AG09309 (cell line): Measurements from ENCODE around the gene ROR1.

ENCODE experiments used
- DNase-seq: peaks from one replicate; pipeline ENCODE4 v3.0.0-alpha.2; 2010; ENCODE audit warnings: low read depth
- H3K4me3 ChIP-seq: 2 replicates; pipeline ENCODE4 v1.5.1; 2011; ENCODE audit warnings: mild to moderate bottlenecking, low read depth, low read length, moderate library complexity; ENCODE audit not compliant: control insufficient read depth
- TF ChIP-seq, protein P1 (sequence below): IDR thresholded peaks from 2 replicates; pipeline ENCODE4 v1.5.1; 2011; ENCODE audit warnings: mild to moderate bottlenecking, low read depth, low read length, inconsistent platforms; ENCODE audit not compliant: insufficient read depth, control insufficient read depth; ENCODE audit errors: missing control alignments

Gene ROR1

DNA sequence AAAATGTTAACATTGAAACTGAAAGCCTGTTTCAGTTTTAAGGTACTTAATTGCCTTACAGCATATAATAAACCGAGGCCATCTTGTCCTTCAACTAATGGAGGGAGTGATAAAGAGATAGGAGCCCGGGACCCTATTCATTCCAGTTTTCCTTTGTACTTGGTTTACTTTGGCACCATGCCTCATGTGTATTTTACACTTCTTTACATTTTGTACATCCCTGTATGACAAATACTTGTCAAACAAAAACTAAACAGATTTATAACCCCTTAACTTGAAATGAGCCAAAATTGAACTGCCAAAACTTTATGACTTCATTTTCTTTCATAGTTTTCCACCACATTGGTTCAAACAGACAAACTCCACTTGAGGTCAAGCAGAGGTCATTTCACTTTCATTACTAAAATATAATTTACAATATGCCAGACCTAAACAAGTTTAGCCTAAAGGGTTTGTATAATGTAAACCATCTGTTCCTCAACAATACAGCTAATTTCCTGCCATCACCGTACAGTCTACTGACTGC, 398.7 kb downstream of the ROR1 start:
- TF ChIP-seq, protein P1, sequence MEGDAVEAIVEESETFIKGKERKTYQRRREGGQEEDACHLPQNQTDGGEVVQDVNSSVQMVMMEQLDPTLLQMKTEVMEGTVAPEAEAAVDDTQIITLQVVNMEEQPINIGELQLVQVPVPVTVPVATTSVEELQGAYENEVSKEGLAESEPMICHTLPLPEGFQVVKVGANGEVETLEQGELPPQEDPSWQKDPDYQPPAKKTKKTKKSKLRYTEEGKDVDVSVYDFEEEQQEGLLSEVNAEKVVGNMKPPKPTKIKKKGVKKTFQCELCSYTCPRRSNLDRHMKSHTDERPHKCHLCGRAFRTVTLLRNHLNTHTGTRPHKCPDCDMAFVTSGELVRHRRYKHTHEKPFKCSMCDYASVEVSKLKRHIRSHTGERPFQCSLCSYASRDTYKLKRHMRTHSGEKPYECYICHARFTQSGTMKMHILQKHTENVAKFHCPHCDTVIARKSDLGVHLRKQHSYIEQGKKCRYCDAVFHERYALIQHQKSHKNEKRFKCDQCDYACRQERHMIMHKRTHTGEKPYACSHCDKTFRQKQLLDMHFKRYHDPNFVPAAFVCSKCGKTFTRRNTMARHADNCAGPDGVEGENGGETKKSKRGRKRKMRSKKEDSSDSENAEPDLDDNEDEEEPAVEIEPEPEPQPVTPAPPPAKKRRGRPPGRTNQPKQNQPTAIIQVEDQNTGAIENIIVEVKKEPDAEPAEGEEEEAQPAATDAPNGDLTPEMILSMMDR, result no peak
- DNase-seq, result peak; percentile 5
- no peak overlapping the region for H3K4me3 ChIP-seq

DNA sequence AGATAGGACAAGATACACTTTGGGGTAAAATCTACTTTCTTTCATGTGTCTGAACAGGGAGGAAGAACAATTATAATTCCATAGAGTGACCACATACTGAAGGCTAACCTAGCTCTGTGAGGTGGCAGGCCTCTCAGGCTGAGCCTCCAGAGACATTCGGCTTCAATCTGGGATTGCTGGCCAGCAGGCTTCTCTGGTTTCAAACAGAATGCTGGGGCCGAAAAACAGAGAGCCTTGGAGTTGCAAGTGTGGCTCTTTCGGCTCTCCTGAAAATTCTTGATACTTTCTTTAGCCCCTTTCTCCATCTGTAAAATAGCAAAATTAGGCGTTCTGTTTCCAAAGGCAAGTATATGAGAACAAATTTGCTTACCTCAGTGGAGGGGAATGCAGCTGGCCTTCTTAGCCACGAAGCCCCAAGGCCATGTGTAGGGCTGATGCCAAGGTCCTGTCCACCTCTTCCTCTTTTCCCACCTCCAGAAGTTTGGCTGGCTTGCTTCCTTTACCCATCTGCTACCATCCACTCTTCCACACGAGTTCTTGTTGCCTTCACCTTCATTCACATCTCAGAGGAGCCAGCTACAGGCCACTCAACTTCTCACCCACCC, 399.6 kb downstream of the ROR1 start:
- H3K4me3 ChIP-seq, result no peak overlapping the region
- no peak for DNase-seq
- TF ChIP-seq, protein P1, result no peak

DNA sequence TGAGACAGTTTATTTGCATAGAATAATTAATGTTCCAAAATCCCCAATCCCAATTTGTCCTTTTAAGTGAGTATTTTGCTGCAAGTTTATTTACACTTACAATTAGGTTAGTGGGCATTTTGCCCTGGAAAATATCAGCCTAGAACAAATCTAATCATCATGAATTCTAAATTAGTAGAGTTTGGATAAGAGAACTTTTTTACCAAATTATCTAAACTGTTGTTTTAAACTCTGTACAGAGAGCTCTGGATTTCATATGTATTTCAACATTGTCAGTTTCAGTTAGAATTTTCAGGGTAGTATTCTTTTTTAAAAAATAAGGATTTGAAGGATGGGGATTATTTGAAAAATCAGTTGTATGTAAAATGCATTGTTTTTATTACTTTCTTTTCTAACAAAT, 401.8 kb downstream of the ROR1 start:
- TF ChIP-seq, protein P1, result no peak
- no peak overlapping the region for H3K4me3 ChIP-seq
- no peak for DNase-seq

DNA sequence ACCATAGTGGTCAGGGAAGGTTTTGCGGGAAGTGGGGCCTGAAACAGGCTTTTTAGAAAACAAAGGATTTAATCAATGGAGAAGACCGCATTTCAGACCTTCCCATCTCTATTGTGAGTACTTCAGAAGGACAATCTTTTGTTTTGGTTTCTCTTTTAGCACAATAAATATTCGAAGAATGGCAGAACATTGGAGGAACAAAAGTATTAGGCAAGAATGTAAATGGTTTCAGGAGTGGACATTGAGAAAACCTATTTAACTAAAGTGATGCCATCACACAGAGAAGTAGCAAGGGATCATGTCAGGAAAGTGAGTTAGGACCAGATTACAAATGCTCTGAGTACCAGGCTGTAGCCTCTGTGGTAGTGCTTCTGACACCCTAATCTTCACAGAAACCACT, 402.8 kb downstream of the ROR1 start:
- no peak for DNase-seq
- no peak overlapping the region for H3K4me3 ChIP-seq
- TF ChIP-seq, protein P1, result no peak

DNA sequence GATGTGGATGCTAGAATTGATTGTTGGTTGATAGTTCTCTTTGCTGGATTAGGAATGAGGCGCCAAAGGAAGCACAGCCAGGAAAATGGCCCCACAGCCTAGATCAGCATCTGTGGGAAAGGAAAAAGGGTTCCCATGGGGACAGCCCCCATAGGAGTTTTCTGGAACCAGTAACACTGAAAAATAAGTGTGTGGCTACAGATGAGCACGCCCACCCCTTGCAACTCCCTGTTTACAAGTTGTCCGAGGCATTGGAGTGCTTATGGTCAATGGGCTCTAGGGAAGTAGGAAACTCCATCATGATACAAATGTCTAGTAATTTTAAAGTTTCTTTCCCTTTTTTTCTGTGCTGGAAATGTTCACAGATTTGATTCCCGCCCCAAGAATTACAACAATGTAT, 405.8 kb downstream of the ROR1 start:
- no peak overlapping the region for H3K4me3 ChIP-seq
- TF ChIP-seq, protein P1, result no peak

DNA sequence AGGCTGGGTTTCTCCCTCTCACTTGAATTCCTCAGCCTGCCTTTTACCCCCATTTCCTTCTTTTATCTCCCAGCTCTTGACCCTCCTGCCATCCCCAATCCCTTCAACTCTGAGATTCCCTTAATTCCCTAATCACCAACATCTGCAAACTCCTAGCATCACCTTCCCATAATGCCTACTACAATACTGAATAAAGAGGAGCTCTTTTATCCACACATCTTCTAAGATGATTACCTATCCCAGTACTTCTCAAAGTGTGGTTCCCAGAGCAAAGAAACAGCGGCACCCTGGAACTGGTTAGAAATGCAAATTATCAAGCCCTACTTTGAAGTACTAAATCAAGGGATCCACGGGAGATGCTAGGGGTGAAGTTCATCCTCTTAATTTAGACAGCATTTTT, 408.4 kb downstream of the ROR1 start:
- TF ChIP-seq, protein P1, result no peak
- DNase-seq, result no peak
- H3K4me3 ChIP-seq, result no peak overlapping the region

More for the DNA sequence above, 405.8 kb downstream of the ROR1 start:
- DNase-seq, result no peak
